GM19438 (cell line): ENCODE data around the gene TRAPPC12.
"Not testable (repeated sequence)": the region's sequence is repeated elsewhere in the genome, so short reads cannot be mapped to it uniquely, and the experiment has no call there.

ENCODE experiments used
- ATAC-seq: cut with Tn5 transposase; IDR thresholded peaks from one replicate; pipeline ENCODE4 v1.9.1; 2021; ENCODE audit warnings: low read depth; ENCODE audit not compliant: unreplicated experiment

The TRAPPC12 gene

GRCh38 chr2:3430740-3431490, 51.4 kb downstream of the TRAPPC12 start:
- ATAC-seq: no peak

- ATAC-seq: no peak
These were observed 52.6 kb downstream of the TRAPPC12 start for GRCh38 chr2:3432067-3432466.

- no peak for ATAC-seq
These were observed 53.3 kb downstream of the TRAPPC12 start for GRCh38 chr2:3432693-3433338.

GRCh38 chr2:3433339-3433699, 53.8 kb downstream of the TRAPPC12 start:
- no peak for ATAC-seq

GRCh38 chr2:3433776-3434400, 54.4 kb downstream of the TRAPPC12 start:
- no peak for ATAC-seq

GRCh38 chr2:3434654-3435053, 55.2 kb downstream of the TRAPPC12 start:
- no peak for ATAC-seq

GRCh38 chr2:3435445-3435844, 56.0 kb downstream of the TRAPPC12 start:
- no peak for ATAC-seq

- ATAC-seq: no peak
These were observed 61.0 kb downstream of the TRAPPC12 start for GRCh38 chr2:3440477-3440876.

GRCh38 chr2:3441465-3441864, 62.0 kb downstream of the TRAPPC12 start:
- no peak for ATAC-seq

- no peak for ATAC-seq
These were observed 62.7 kb downstream of the TRAPPC12 start for GRCh38 chr2:3442185-3442584.

- no peak for ATAC-seq
These were observed 63.6 kb downstream of the TRAPPC12 start for GRCh38 chr2:3443083-3443482.

GRCh38 chr2:3443506-3444084, 64.1 kb downstream of the TRAPPC12 start:
- no peak for ATAC-seq

- no peak for ATAC-seq
These were observed 66.4 kb downstream of the TRAPPC12 start for GRCh38 chr2:3445891-3446290.

GRCh38 chr2:3446381-3446780, 66.9 kb downstream of the TRAPPC12 start:
- no peak for ATAC-seq

GRCh38 chr2:3447186-3447585, 67.7 kb downstream of the TRAPPC12 start:
- ATAC-seq: not testable (repeated sequence)

- no peak for ATAC-seq
These were observed 68.4 kb downstream of the TRAPPC12 start for GRCh38 chr2:3447789-3448317.

GRCh38 chr2:3448441-3448911, 69.0 kb downstream of the TRAPPC12 start:
- not testable (repeated sequence) for ATAC-seq

- ATAC-seq: no peak
These were observed 69.6 kb downstream of the TRAPPC12 start for GRCh38 chr2:3449086-3449485.

GRCh38 chr2:3449936-3450335, 70.4 kb downstream of the TRAPPC12 start:
- ATAC-seq: no peak

- ATAC-seq: no peak
These were observed 71.0 kb downstream of the TRAPPC12 start for GRCh38 chr2:3450385-3451010.

- no peak for ATAC-seq
These were observed 71.7 kb downstream of the TRAPPC12 start for GRCh38 chr2:3451169-3451568.
